Stomach (tissue), 9 donors: ENCODE results near the gene PSEN1. TPM values are rescaled to one million over a fixed set of nuclear protein-coding genes. Genes with fewer than 3 reads are reported as not detected.
A peak's percentile ranks its signal among the peaks of the same experiment; 100 is the strongest.
"Not testable (repeated sequence)": the region's sequence is repeated elsewhere in the genome, so short reads cannot be mapped to it uniquely, and the experiment has no call there.

Experiments used
- DNase-seq, 2 donors: peaks; one replicate each; pipeline versions ENCODE4 v3.0.0 to v3.0.0-alpha.2; 2013 to 2019
- H3K27ac ChIP-seq, 5 donors: fragments of 200-600 bp in 4 of 5; sonication (generic) in 4 of 5; one replicate each; pipeline ENCODE4 v1.5.1; 2013 to 2019; ENCODE audit warnings: mild to moderate bottlenecking in 1 of 5, moderate library complexity in 1 of 5
- H3K27me3 ChIP-seq, 3 donors: fragments of 200-600 bp; sonication (generic); one replicate each; pipeline ENCODE4 v1.5.1; 2017 to 2019; ENCODE audit warnings: mixed run types in 1 of 3
- H3K36me3 ChIP-seq, 4 donors: fragments of 200-600 bp; sonication (generic); 1 replicate in 3 of 4; 2 replicates in 1 of 4; pipeline ENCODE4 v1.5.1; 2016 to 2019
- H3K4me1 ChIP-seq, 4 donors: fragments of 200-600 bp; sonication (generic); one replicate each; pipeline ENCODE4 v1.5.1; 2016 to 2019
- H3K4me3 ChIP-seq, 4 donors: fragments of 200-600 bp; sonication (generic) in 3 of 4; one replicate each; pipeline ENCODE4 v1.5.1; 2016 to 2019; ENCODE audit warnings: mild to moderate bottlenecking in 1 of 4
- H3K9me3 ChIP-seq, 4 donors: fragments of 200-600 bp; sonication (generic); one replicate each; pipeline ENCODE4 v1.5.1; 2016 to 2019
- CTCF ChIP-seq, 7 experiments: fragments of 450-650 bp in 4 of 7; fragments of 200-600 bp in 3 of 7; sonication (generic) in 3 of 7; IDR thresholded peaks; one replicate each; pipeline ENCODE4 v1.5.1; 2016 to 2019; ENCODE audit warnings: antibody characterized with exemption in 7 of 7, control low read depth in 2 of 7, mild to moderate bottlenecking in 1 of 7
- EP300 ChIP-seq: sonication (generic); formaldehyde crosslinking; IDR thresholded peaks from one replicate; pipeline ENCODE4 v1.6.1; 2017; ENCODE audit warnings: antibody characterized with exemption
- POLR2A ChIP-seq, 4 donors: fragments of 450-650 bp; IDR thresholded peaks; one replicate each; pipeline ENCODE4 v1.6.1; 2016; ENCODE audit warnings: antibody characterized with exemption in 4 of 4, control low read depth in 2 of 4, mild to moderate bottlenecking in 1 of 4, moderate library complexity in 1 of 4
- POLR2AphosphoS5 ChIP-seq, 3 donors: sonication (generic); formaldehyde crosslinking; IDR thresholded peaks; one replicate each; pipeline ENCODE4 v1.6.1; 2016; ENCODE audit warnings: antibody characterized with exemption in 3 of 3
- WGBS, 5 donors: extraction: QIAGEN DNeasy Blood & Tissue Kit in 3 of 5; methylation state at CpG; one replicate each; pipeline versions ENCODE4 v1.1.5 to v1.1.7; 2013 to 2018; 5-methylcytosine and 5-hydroxymethylcytosine counted together
- intact Hi-C: fragments of 100-400 bp; cut with DNase I; formaldehyde crosslinking; loops from one replicate; pipeline ENCODE4 v1.15.1; 2023; ENCODE audit warnings: low total_unique reads
- polyA plus RNA-seq, 3 donors: library from polyadenylated mRNA; stranded (reverse); fragments of 200-250 nt; gene quantifications; one replicate each; pipeline ENCODE4 v1.2.3, GENCODE V29; 2013
- total RNA-seq, 5 donors: library from RNA; depleted of rRNA; stranded (reverse); fragments of >200 nt; gene quantifications; one replicate each; pipeline versions ENCODE4 v1.1.0 to v1.2.3, GENCODE V29; 2014 to 2016
- donor health status: healthy with polysubstance abuse.
- donor health status: Bipolar disorder and iron deficiency.
- donor health status: healthy.

The PSEN1 gene
- total and polyA plus RNA-seq, 8 donors, result 5.8 to 89.8 (median 18.7) TPM

DNA sequence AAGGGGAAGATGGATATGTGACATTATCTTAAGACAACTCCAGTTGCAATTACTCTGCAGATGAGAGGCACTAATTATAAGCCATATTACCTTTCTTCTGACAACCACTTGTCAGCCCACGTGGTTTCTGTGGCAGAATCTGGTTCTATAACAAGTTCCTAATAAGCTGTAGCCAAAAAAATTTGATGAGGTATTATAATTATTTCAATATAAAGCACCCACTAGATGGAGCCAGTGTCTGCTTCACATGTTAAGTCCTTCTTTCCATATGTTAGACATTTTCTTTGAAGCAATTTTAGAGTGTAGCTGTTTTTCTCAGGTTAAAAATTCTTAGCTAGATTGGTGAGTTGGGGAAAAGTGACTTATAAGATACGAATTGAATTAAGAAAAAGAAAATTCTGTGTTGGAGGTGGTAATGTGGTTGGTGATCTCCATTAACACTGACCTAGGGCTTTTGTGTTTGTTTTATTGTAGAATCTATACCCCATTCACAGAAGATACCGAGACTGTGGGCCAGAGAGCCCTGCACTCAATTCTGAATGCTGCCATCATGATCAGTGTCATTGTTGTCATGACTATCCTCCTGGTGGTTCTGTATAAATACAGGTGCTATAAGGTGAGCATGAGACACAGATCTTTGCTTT is 36.9 kb downstream of the PSEN1 start:
- peak in 1 of 2 donors; percentile 73 for DNase-seq
- Histone ChIP-seq H3K4me3 (no peak overlapping the region), H3K27me3 (no peaks in the 10 kb centered on the region), H3K27ac (no peak overlapping the region), H3K4me1 (peaks cover 0 to 8% (median 4%) of the 10 kb centered on the region in 4 donors), H3K36me3 (peaks cover 50 to 98% (median 97%) of the 10 kb centered on the region in 4 donors), H3K9me3 (no peaks in the 10 kb centered on the region)
- intact Hi-C loops, result loop anchor here (10.0 kb wide), 1 partner anchor 302 kb away; no protein-coding TSS in a partner anchor
- WGBS, 5 donors, result 44 to 62% (median 50%) methylated on average over 3 of the region's 3 CpGs
- TF ChIP-seq EP300 (no peak), POLR2A (IDR thresholded peaks at IDR 0.05) (no peak), CTCF (IDR thresholded peaks at IDR 0.05) (peak in 3 of 7 experiments; percentile 18 to 42 (median 28)), POLR2AphosphoS5 (IDR thresholded peaks at IDR 0.05) (no peak)

- intact Hi-C loops, result loop anchor here (10.0 kb wide), 1 partner anchor 298 kb away; no protein-coding TSS in a partner anchor
- Histone ChIP-seq H3K9me3 (no peaks in the 10 kb centered on the region), H3K4me1 (peaks cover 0 to 27% (median 3%) of the 10 kb centered on the region in 4 donors), H3K36me3 (peaks cover 27 to 86% (median 84%) of the 10 kb centered on the region in 4 donors), H3K27me3 (no peaks in the 10 kb centered on the region), H3K27ac (no peak overlapping the region), H3K4me3 (no peak overlapping the region)
- no peak for TF ChIP-seq CTCF (IDR thresholded peaks at IDR 0.05)
- no peak for TF ChIP-seq EP300
- TF ChIP-seq POLR2A (IDR thresholded peaks at IDR 0.05), result no peak
- TF ChIP-seq POLR2AphosphoS5 (IDR thresholded peaks at IDR 0.05), result no peak
- 65 to 82% (median 78%) methylated on average over 3 of the region's 3 CpGs for WGBS, 5 donors
- DNase-seq, result no peak
These were observed 40.4 kb downstream of the PSEN1 start for GRCh38 chr14:73176685-73177084.

DNA sequence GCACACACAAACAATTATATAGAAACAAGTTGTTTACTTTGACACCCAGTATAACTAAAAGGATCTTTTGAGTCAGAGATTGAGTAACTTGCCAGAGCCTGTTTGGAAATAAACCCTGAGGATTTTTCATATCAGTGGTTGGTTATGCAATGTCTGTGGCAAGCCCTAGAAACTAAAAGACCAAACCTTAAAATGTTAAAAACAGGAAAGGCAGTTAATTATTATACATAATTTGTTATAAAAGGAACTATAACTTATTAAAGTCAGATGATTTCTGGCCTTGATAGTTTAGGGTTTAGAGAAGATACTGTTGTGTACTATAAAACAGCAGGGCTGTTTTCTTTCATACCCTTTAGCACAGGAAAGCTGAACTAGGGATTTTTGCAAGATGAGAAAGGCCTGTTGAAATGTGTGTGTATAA is 44.1 kb downstream of the PSEN1 start:
- TF ChIP-seq POLR2AphosphoS5 (IDR thresholded peaks at IDR 0.05) (peak in 2 of 3 donors; percentile 27 to 48), CTCF (IDR thresholded peaks at IDR 0.05) (no peak)
- peak in 1 of 2 donors; percentile 17 for DNase-seq
- no peaks in the 10 kb centered on the region for H3K9me3 ChIP-seq
- H3K4me3 ChIP-seq, result no peak overlapping the region
- H3K27me3 ChIP-seq, result no peaks in the 10 kb centered on the region
- peaks cover 0 to 27% (median 3%) of the 10 kb centered on the region in 4 donors for H3K4me1 ChIP-seq
- intact Hi-C loops, result no loop called here
- H3K36me3 ChIP-seq, result peaks cover 6 to 62% (median 58%) of the 10 kb centered on the region in 4 donors
- peak overlapping the region in 3 of 5 donors; percentile 52 to 65 (median 54) for H3K27ac ChIP-seq

GRCh38 chr14:73180969-73181368 is 44.7 kb downstream of the PSEN1 start:
- intact Hi-C loops, H3K4me3 ChIP-seq, DNase-seq, H3K9me3 ChIP-seq, H3K27me3 ChIP-seq: not testable (repeated sequence)
- Histone ChIP-seq H3K27ac (peak overlapping the region in 1 of 5 donors; percentile 54), H3K4me1 (peaks cover 0 to 27% (median 3%) of the 10 kb centered on the region in 4 donors), H3K36me3 (peaks cover 3 to 63% (median 58%) of the 10 kb centered on the region in 4 donors)
- 92 to 97% (median 93%) methylated on average over 8 of the region's 8 CpGs for WGBS, 5 donors

- 92 to 97% (median 94%) methylated on average over 3 of the region's 3 CpGs for WGBS, 5 donors
- Histone ChIP-seq H3K27ac (no peak overlapping the region), H3K27me3 (no peaks in the 10 kb centered on the region), H3K4me3 (no peak overlapping the region), H3K36me3 (peaks cover 25 to 81% (median 80%) of the 10 kb centered on the region in 4 donors), H3K4me1 (no peaks in the 10 kb centered on the region), H3K9me3 (no peaks in the 10 kb centered on the region)
- TF ChIP-seq EP300 (no peak), CTCF (IDR thresholded peaks at IDR 0.05) (no peak), POLR2A (IDR thresholded peaks at IDR 0.05) (no peak), POLR2AphosphoS5 (IDR thresholded peaks at IDR 0.05) (no peak)
- intact Hi-C loops, result no loop called here
- no peak for DNase-seq
These were observed 52.2 kb downstream of the PSEN1 start for GRCh38 chr14:73188501-73188911.
